GM21381 (cell line): ENCODE measurements around the gene ADCY10.
"Not testable (repeated sequence)": the region's sequence is repeated elsewhere in the genome, so short reads cannot be mapped to it uniquely, and the experiment has no call there.

Experiments
- ATAC-seq: cut with Tn5 transposase; IDR thresholded peaks from one replicate; pipeline ENCODE4 v1.9.1; 2021; ENCODE audit warnings: mild to moderate bottlenecking, moderate library complexity; ENCODE audit not compliant: unreplicated experiment

The ADCY10 gene

DNA sequence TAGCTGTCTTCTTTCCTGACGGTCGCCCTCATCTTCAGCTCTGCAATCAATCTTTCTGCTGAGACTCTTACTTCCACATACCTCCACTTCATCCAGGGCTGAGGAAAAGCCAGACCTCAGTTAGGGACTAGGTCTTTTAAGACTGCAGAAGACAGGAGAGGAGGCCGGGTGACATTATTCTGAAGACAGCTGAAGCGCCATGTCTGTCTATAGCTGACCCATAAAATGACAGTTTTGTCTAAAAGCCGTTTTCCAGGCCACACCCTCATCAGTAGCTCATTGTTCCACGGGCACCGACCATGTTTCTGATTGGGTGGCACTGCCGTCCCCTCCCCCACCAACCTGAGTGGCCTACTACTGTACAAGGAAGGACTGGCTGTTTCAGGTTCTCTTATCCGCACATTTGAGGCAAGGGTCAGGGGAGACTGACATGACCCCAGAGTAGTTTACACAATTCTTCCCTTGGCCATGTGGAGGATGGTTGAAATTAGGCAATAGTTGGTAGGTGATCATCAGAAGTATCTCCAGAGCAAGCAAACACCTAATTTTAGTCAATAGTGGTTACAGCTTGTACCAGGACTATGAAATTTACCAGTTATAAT is at the start of gene ADCY10:
TSS of gene ADCY10 (minus strand) at position 240 of the 602 bp plus-strand sequence. CDS start 8,994 bp downstream, outside the sequence.
- no peak for ATAC-seq

DNA sequence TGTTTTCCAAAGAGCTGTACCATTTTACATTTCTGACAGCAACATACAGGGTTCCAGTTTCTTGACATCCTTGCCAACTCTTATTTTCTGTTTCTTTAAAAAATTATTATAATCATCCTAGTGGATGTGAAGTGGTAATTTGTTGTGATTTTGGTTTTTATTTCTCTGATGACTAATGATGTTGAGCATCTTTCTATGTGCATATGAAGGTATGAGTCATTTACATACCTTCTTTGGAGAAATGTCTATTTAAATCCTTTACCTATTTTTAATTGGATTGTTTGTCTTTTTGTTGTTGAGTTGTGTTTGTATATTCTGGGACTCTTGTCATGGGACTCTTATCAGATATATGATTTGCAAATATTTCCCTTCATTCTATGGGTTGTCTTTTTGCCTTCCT is 43.8 kb upstream of the ADCY10 start:
- ATAC-seq, result no peak

DNA sequence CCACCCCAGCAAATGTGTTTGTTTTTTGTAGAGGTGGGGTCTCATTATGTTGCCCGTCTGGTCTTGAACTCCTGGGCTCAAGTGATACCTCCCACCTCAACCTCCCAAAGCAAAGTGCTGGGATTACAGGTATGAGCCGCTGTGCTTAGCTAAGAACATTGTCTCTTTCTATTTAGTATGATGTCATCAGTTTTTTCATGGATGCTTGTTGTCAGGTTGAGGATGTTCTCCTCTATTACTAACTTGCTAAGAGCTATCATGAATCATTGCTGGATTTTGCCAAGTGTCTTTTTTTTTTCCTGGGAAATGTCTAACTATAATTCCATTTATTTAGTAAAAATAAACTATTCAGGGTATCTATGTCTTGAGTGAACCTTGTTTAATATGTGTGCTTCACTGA is 42.0 kb upstream of the ADCY10 start:
- no peak for ATAC-seq

GRCh38 chr1:167950569-167950968 is 36.6 kb upstream of the ADCY10 start:
- ATAC-seq, result no peak

DNA sequence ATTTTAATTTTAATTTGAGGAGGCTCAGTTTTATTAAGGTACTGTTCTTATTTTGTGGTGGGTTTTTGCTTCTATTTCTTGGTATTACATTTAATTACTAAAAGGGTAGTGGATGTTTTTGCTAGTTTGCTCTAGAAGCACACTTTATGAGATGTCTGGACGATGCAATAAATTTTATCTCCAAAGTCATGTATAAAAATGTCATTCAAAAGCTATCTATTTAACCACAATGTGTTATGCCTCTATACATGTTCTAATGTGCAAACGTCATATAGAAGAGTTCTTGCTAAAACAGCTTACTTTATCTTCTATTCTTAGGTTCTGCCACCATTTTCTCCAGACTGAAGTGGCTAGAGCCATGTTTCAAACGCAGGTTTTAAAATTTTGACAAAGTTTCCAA is 35.9 kb upstream of the ADCY10 start:
- ATAC-seq, result no peak

GRCh38 chr1:167947733-167948132 is 33.8 kb upstream of the ADCY10 start:
- no peak for ATAC-seq

DNA sequence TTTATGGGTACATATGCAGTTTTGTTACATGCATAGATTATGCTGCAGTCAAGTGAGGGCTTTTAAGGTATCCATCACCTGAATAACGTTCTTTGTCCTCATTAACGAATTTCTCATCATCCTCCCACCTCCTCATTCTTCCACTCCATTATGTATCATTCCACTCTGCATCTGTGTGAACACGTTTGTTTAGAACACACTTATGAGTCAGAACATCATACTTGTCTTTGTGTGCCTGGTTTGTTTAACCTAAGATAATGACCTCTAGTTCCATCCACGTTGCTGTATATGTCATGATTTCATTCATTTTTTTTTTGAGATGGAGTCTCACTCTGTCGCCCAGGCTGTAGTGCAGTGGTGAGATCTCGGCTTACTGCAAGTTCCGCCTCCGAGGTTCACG is 29.6 kb upstream of the ADCY10 start:
- ATAC-seq, result no peak

DNA sequence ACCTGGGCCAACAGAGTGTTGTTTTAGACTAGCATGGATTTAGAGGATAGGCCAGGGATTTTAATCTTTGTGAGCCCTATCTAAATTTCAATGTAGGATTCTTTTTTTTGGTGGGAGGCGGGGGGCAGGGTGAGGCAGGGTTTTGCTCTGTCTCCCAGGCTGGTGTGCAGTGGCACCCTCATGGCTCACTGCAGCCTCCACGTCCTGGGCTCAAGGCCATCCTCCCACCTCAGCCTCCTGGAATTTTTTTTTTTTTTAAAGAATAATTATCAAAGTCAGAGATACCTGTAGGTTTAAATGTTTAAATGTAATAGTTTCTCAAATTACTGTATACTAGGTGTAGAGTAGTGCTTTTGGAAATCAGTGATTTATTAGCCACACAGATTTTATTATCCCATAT is 26.3 kb upstream of the ADCY10 start:
- ATAC-seq, result no peak

GRCh38 chr1:167938080-167938636 is 24.2 kb upstream of the ADCY10 start:
- no peak for ATAC-seq

DNA sequence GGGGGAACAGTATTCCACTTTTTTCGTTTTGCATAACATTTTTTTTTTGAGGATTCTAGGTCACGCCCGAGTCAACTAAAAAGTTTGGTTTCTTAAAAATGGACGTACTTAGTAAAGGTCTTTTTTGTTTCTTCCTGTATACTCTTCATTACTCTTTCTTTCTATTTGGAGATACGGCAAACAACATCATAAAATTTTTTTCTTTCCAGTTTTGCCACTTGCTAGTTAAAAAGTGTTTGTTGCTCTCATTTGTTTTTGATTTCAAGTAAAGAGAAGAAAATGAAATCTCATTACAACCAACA is 23.7 kb upstream of the ADCY10 start:
- no peak for ATAC-seq

DNA sequence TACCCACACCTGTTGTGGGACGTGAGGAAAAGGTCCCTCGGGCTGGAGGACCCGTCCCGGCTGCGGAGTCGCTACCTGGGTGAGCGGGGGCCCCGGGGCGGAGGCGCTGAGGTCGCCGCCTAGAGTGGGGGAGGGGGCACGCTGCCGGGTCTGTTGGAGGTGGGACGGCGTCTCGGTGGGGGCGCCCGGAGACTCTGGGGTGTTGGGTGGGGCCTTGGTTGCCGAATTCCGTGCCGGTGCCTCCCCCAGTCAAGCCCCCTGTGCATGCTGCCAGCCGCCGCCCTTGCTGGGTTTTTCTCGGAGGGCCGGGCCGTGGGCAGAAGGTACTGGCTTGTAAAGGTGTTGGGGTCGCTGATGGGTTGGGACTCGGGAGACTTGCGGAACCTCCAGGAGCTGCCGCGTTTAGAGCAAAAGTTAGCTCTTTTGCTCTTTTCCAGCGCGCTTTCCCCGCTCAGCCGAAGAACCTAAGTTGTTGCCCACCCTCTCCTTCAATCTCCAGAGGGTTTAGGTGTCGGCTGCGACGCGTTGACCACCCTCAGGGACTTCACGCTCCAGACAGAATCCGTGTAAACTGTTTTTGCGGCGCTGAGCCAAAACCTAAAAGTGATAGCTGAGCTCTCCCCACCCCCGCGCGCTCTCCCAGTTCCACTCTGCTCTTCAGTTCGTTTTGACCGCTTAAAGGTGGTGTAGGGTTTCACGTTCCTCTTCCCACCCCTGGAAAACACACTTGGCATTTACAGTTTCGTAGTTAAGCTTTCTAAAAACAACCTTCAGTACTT is 23.2 kb upstream of the ADCY10 start, which contains the start of gene MPC2:
TSS of gene MPC2 (minus strand) at position 143 of the 779 bp plus-strand sequence. CDS start 1,231 bp downstream, outside the sequence.
- peak; percentile 1 for ATAC-seq

DNA sequence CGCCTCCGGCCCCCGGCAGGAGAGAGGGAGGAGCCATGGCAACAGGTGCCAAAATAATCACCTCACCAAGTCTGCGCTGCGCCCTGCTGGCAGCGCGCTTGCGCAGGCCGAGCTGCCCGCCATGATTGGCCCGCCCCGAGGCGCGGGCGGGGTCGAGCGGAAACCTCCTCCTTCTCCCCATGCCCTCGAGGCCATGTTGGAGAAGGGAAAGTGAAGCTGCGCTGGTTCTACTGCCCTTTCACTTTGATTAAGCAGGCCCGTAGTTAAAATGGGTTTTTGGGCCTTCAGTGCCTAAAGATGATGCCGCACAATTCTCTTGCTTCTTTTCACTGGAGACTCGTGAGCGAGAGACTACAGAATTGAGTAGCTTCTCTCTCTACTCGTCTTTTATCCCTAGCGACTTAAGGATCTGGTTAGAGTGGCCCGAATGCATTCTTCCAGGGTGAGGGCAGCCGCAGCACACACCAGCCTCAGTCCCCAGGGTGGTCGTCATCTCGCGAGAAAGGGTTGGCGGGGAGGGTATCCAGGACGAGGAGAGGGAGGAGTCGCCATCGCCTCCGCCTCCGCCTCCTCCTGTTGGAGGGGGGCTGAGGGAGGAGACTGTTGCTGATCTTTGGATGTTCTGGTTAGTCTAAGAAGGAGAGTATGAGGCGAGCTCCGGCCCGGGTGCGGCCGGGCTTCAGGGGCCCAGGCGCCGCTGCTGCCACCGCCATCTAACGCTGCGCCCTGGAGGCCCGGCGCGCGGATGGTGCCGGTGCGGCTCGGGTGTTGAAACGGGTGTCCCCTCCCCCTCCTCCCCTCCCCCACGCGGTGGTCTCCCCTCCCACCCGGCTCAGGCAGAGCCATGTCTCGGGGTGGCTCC is 22.4 kb upstream of the ADCY10 start, which contains the start of gene DCAF6:
TSS of gene DCAF6 (plus strand) at position 616 of the 862 bp plus-strand sequence. CDS start at position 845, 229 bp downstream.
- ATAC-seq, result peak; percentile 75

DNA sequence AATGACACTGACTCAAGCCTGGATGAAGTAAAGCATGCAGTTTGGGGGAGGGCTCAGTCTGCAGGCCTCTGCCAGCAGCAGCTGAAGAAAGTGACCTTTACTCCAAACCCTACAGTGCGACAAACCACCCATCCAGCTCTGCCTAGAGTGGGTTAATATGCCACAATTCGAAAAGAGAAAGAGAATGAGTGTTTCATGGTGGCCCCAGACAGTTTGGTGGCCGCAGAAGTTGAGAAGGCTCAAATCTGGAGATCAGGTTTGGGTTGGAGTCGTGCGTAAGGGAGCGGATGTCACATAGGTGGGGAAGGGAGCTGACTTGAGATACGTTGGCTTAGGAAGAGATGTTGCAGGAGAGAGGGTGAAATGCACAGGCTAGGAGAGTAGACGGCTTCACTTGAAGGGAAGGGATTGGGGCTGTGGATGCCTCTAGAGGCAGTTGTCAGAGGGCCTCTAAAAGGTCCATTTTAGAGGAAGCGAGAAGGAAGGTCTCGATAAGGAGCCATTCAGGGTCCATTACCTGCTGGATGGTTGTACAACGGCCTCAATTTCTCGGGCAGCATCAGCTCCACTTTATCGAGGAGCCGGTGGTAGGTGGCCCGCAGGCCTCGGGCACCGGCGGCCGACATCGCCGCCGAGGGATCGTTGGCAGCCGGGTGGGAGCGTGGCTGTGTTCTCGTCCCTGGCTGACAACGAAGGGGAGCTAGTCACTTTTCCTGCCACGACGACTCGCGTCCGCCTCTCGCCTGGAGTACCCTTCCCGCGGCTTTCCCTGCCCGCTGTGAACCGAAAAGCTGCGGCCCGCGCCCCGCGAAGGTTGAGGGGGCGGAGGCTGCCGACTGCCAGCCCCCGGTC is 21.5 kb upstream of the ADCY10 start:
- peak; percentile 5 for ATAC-seq

DNA sequence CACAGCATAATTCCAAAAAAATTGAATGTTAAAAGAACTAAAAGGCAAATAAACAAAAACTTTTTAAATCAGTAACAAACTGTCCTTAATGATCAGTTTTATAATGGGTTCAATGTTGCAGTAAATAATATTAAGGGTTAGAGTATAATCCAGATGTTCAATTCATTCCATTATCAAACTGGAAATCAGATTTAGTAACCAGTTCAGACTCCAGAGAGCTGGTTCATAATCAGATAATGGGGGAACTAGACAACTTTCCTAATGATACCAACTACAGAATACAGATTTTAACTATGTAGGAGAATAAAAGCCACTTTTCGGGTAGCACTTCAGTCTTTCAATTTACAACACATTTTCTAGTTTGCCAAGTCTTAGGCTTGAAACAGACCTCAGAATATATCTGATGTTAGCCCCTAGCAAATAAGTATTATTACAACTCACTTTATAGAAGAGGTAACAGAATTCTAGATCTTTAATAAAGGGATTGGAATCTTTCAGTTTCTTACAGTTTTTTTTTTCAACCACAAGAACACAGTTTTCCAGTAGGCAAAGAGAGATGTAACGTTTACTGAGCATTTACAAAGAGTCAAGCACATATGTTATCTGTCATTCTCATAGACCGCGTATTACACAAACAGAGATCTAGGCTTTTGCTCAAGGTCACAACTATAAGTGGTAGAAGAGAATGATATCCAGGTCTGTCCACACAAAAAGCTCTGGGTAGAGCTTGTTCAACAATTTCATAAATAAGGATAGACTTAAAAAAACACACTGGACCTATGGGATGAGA is 20.7 kb upstream of the ADCY10 start:
- ATAC-seq, result no peak

GRCh38 chr1:167933788-167934187 is 19.9 kb upstream of the ADCY10 start:
- ATAC-seq, result no peak

DNA sequence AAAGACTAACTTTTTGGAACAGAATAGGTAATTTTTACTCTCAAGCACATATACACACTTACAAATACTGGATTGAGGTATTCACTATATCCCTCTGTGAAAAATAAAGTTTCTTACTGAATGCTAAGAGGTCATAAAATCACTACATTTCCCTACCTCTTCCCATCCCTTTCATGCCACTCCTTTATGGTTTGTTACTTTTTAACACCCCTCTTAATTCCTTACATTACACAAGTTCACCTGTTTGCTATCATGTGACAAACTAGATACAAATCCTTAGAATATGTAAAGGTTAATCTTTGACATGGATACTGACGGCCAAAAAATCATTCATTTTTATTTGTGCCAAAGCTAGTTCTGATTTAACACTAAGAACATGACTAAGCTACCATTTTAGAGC is 15.8 kb upstream of the ADCY10 start:
- ATAC-seq, result no peak

GRCh38 chr1:167928919-167929318 is 15.0 kb upstream of the ADCY10 start:
- ATAC-seq, result not testable (repeated sequence)

GRCh38 chr1:167928457-167928852 is 14.5 kb upstream of the ADCY10 start:
- ATAC-seq, result no peak

GRCh38 chr1:167927046-167927754 is 13.3 kb upstream of the ADCY10 start:
- ATAC-seq, result peak; percentile 53
